ENCODE results near the gene NT5C3A. TPM values are rescaled to one million over a fixed set of nuclear protein-coding genes. Genes with fewer than 3 reads are reported as not detected.

Gene NT5C3A
- total and polyA plus RNA-seq, 2 of the 8 experiments (the other 6 are each of a cell fraction or from before 2014, with no cell fraction given) = 7.5 to 22.7 TPM

DNA sequence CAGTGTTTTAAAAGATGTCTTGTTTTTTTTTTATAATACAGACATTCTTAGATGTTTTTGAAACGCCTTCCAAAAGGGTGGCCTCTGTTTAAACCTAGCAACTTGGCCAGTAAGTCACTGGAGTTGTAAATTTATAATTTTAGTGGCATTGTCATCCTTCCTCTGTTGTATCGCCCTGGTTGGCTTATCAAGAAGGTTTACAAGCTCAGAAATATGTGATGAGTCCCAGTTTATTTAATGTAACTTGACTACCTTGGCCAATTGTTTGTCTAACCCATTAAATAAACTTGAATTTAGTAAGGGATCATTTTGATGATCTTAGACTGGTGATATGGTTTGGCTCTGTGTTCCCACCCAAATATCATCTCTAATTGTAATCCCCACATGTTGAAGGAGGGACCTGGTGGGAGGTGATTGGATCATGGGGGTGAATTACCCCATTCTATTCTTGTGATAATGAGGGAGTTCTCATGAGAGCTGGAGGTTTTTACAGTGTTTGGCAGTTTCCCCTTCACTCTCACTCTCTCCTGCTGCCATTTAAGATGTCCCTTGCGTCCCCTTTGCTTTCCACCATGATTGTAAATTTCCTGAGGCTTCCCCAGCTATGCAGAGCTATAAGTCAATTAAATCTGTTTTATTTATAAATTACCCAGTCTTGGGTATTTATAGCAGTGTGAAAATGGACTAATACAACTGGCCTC lies 13.4 kb upstream of the NT5C3A start (continued):
- no peak for TF ChIP-seq JUND (IDR thresholded peaks at IDR 0.05; ENCODE audit: low read length)
- TF ChIP-seq CTBP2 (IDR thresholded peaks at IDR 0.05; ENCODE audit: borderline replicate concordance, insufficient read depth, insufficient read length, low read length) = no peak
- TF ChIP-seq, protein P1, sequence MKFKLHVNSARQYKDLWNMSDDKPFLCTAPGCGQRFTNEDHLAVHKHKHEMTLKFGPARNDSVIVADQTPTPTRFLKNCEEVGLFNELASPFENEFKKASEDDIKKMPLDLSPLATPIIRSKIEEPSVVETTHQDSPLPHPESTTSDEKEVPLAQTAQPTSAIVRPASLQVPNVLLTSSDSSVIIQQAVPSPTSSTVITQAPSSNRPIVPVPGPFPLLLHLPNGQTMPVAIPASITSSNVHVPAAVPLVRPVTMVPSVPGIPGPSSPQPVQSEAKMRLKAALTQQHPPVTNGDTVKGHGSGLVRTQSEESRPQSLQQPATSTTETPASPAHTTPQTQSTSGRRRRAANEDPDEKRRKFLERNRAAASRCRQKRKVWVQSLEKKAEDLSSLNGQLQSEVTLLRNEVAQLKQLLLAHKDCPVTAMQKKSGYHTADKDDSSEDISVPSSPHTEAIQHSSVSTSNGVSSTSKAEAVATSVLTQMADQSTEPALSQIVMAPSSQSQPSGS (IDR thresholded peaks at IDR 0.05; ENCODE audit: low read length) = no peak
- no peak for TF ChIP-seq TEAD4 (IDR thresholded peaks at IDR 0.05; ENCODE audit: low read depth, low read length)
- TF ChIP-seq CBX5 (IDR thresholded peaks at IDR 0.05; ENCODE audit: low read depth, low read length) = no peak
- TF ChIP-seq FOSL1 (IDR thresholded peaks at IDR 0.05; ENCODE audit: insufficient read depth, low read depth, low read length) = no peak
- TF ChIP-seq SIRT6 (IDR thresholded peaks at IDR 0.05; ENCODE audit: low read length) = no peak
- TF ChIP-seq, protein P2, sequence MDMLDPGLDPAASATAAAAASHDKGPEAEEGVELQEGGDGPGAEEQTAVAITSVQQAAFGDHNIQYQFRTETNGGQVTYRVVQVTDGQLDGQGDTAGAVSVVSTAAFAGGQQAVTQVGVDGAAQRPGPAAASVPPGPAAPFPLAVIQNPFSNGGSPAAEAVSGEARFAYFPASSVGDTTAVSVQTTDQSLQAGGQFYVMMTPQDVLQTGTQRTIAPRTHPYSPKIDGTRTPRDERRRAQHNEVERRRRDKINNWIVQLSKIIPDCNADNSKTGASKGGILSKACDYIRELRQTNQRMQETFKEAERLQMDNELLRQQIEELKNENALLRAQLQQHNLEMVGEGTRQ (IDR thresholded peaks at IDR 0.05; ENCODE audit: low read length) = no peak
- no peak for TF ChIP-seq TBP (IDR thresholded peaks at IDR 0.05; ENCODE audit: low read depth, low read length)
- TF ChIP-seq SP1 (IDR thresholded peaks at IDR 0.05; ENCODE audit: low read depth, low read length) = no peak

All from H1 (cell line).